Measurements from ENCODE around the gene C4orf50. TPM values are rescaled to one million over a fixed set of nuclear protein-coding genes. Genes with fewer than 3 reads are reported as not detected.
A peak's percentile ranks its signal among the peaks of the same experiment; 100 is the strongest.

Gene C4orf50
- total RNA-seq, 2 experiments from 2014 or later: 0.05 TPM

DNA sequence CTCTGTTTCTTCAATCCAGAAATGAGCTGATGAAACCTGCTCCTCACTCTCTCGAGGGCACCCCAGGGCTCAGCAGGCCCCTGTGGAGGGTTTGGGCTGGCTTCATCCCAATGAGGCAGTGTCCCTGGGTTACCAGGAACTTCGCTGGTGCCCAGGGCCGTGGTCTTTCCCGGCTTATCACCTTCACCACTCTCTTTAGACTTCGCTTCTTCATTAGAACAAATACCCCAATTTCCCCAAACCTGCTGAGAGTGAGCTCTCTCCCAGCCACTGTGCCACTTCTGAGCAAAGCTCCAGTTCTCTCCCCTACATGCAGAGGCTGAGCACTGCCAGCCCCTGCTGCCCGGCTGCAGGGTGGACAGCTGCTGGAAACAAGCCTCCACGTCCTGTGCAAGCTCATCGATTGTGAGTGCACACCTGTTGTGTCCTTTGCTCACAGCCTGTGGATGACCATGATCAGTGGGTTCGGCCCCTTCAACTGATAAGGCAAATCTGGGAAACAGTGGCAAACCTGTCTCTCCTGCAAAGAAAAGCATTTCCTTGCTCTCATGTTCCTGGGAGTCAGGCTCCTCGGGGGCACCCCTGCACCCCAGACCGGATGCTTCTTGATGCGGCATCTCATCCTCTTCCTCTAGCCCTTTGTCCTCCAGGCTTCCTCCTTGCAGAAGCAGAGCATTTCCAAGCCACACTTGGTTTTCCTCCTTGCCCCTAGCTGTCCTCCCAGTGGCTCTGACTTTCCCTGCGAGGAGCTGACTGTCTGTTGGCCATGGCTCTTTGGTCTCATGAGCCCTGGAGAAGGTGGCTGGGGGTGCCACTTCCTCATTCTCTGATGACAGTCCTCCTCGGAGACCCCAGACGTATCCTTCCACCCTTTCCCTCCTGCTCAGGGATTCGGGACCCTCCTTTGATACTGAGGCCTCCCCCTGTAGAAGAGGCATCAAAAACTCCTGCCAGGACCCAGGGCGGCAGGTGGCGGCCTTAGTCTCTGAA is 28.7 kb downstream of the C4orf50 start:
- CTCF ChIA-PET: interaction anchor here (0.8 kb wide), 1 partner anchor 30 kb away, joined by 3 read pairs; no protein-coding TSS in a partner anchor
- intact Hi-C loops (cut with DNase I, micrococcal nuclease): loop anchor here in 1 of 2 experiments (10.0 kb wide), 1 partner anchor 265 kb away; no protein-coding TSS in a partner anchor
- Mint-ChIP-seq H3K9me3 (ENCODE audit: low read depth) (peaks cover 6% of the 10 kb centered on the region), H3K27ac (no peak overlapping the region), H3K27me3 (peaks cover 2% of the 10 kb centered on the region), H3K4me3 (no peak overlapping the region), H3K4me1 (no peaks in the 10 kb centered on the region), H3K36me3 (ENCODE audit: low read depth) (no peaks in the 10 kb centered on the region)
- DNase-seq (no peak), ATAC-seq (no peak)
- POLR2A ChIA-PET: no interaction called here

GRCh38 chr4:5988086-5988845 is 30.0 kb downstream of the C4orf50 start:
- CTCF ChIA-PET: interaction anchor here (0.8 kb wide), 2 partner anchors 10 to 32 kb away, joined by 3 to 6 read pairs; no protein-coding TSS in a partner anchor
- ATAC-seq: no peak

DNA sequence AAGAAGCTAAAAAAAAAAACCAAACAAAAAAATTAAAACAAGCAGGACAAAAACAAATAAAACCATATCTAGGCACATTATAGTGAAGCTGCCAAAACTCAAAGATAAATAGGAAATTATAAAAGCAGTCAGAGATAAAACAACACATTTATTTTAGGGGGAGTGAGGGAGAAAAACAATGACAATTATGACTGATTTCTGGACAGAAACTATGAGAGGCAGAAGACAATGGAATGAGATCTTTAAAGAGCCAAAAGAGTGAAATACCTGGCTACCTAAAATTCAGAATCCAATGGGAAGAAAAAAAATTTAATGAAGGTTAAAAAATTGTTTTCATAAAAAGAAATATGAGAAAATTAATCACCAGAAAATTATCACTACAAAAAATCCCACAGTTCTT is 33.4 kb downstream of the C4orf50 start:
- H3K27ac Mint-ChIP-seq: no peak overlapping the region
- H3K4me1 Mint-ChIP-seq: no peaks in the 10 kb centered on the region
- H3K4me3 Mint-ChIP-seq: no peak overlapping the region
- DNase-seq: no peak
- peaks cover 20% of the 10 kb centered on the region for H3K27me3 Mint-ChIP-seq
- H3K9me3 Mint-ChIP-seq (ENCODE audit: low read depth): peaks cover 20% of the 10 kb centered on the region
- no peaks in the 10 kb centered on the region for H3K36me3 Mint-ChIP-seq (ENCODE audit: low read depth)
- ChIA-PET POLR2A (no interaction called here), CTCF (interaction anchor here (1.0 to 3.7 kb wide), 2 partner anchors 13 to 172 kb away, joined by 3 to 14 read pairs; no protein-coding TSS in a partner anchor)
- ATAC-seq: no peak
- intact Hi-C loops (cut with DNase I, micrococcal nuclease): no loop called here

More at GRCh38 chr4:5988086-5988845, 30.0 kb downstream of the C4orf50 start:
- Mint-ChIP-seq H3K4me1 (no peaks in the 10 kb centered on the region), H3K4me3 (no peak overlapping the region), H3K27me3 (peaks cover 5% of the 10 kb centered on the region), H3K9me3 (ENCODE audit: low read depth) (peaks cover 17% of the 10 kb centered on the region), H3K27ac (no peak overlapping the region), H3K36me3 (ENCODE audit: low read depth) (no peaks in the 10 kb centered on the region)
- intact Hi-C loops (cut with DNase I, micrococcal nuclease): no loop called here
- POLR2A ChIA-PET: no interaction called here
- DNase-seq: no peak

- intact Hi-C loops (cut with DNase I, micrococcal nuclease): no loop called here
- Mint-ChIP-seq H3K4me3 (no peak overlapping the region), H3K36me3 (ENCODE audit: low read depth) (no peaks in the 10 kb centered on the region), H3K27ac (no peak overlapping the region), H3K4me1 (no peaks in the 10 kb centered on the region), H3K9me3 (ENCODE audit: low read depth) (peaks cover 20% of the 10 kb centered on the region), H3K27me3 (peaks cover 23% of the 10 kb centered on the region)
- ATAC-seq (no peak), DNase-seq (no peak)
- CTCF ChIA-PET: interaction anchor here (0.8 kb wide), 1 partner anchor 208 kb away, joined by 3 read pairs; no protein-coding TSS in a partner anchor
- POLR2A ChIA-PET: no interaction called here
These were observed 35.9 kb downstream of the C4orf50 start for GRCh38 chr4:5982156-5982973.

DNA sequence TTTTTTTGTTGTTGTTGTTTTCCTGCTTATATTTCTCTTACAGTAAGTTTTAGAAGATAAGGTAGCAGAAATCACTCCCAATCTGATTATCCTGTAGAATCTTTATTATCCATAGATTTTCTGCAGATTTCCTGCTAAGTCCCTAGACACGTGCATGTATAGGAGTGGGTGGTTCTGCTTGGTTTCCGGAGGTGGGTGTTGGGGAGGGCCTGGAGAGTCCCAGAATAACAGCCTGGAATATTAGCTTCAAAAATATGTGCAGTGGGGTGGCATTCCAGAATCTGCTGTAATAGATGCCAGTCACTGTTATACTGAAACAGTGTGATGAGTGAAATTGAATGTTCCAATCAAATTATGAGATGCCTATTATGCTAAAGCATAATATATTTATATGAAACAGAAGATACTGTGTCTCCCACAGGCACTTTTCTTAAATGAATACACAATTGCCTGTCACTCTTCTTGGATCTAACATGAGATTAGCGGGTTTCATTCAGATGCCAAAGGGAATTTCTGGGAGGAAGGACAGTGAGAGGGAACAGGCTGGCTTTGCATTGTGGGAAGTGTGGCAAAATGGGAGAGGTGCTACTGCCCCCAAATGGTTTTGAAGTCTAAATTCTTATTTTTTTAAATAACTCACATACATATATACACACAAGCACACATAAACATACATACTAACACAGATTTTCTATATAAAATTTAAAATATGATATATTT is 37.6 kb downstream of the C4orf50 start:
- Mint-ChIP-seq H3K4me3 (no peak overlapping the region), H3K4me1 (no peaks in the 10 kb centered on the region), H3K36me3 (ENCODE audit: low read depth) (no peaks in the 10 kb centered on the region), H3K9me3 (ENCODE audit: low read depth) (peaks cover 20% of the 10 kb centered on the region), H3K27me3 (peaks cover 23% of the 10 kb centered on the region), H3K27ac (no peak overlapping the region)
- CTCF ChIA-PET: interaction anchor here (0.9 kb wide), 1 partner anchor 270 kb away, joined by 3 read pairs; no protein-coding TSS in a partner anchor
- no peak for DNase-seq
- no peak for ATAC-seq
- intact Hi-C loops (cut with DNase I, micrococcal nuclease): no loop called here
- POLR2A ChIA-PET: no interaction called here

DNA sequence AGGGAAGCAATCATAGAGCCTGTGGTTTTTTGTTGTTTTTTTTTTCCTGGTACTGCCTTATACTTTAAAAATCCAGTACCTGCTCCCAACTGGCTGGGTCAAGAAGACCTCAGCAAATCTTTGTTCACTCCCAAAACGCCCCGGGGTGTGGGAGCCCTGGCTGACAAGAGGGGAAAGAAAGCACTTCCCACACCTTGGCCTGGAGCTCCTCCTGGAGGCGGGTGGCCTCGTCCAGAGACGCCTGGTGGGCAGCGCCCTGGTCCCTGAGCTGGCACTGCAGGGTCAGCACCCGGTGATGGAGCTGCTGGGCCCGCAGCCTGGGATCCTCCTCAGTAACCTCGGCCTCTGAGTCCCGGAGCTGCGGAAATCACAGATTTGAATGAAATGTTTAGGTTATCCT is 38.2 kb downstream of the C4orf50 start:
- no peak overlapping the region for H3K4me3 Mint-ChIP-seq
- H3K4me1 Mint-ChIP-seq: no peaks in the 10 kb centered on the region
- H3K27ac Mint-ChIP-seq: no peak overlapping the region
- intact Hi-C loops (cut with DNase I, micrococcal nuclease): no loop called here
- H3K36me3 Mint-ChIP-seq (ENCODE audit: low read depth): no peaks in the 10 kb centered on the region
- no peak for ATAC-seq
- peak; percentile 29 for DNase-seq
- POLR2A ChIA-PET: no interaction called here
- CTCF ChIA-PET: interaction anchor here (0.9 kb wide), 1 partner anchor 271 kb away, joined by 3 read pairs; no protein-coding TSS in a partner anchor
- peaks cover 19% of the 10 kb centered on the region for H3K9me3 Mint-ChIP-seq (ENCODE audit: low read depth)
- peaks cover 23% of the 10 kb centered on the region for H3K27me3 Mint-ChIP-seq

DNA sequence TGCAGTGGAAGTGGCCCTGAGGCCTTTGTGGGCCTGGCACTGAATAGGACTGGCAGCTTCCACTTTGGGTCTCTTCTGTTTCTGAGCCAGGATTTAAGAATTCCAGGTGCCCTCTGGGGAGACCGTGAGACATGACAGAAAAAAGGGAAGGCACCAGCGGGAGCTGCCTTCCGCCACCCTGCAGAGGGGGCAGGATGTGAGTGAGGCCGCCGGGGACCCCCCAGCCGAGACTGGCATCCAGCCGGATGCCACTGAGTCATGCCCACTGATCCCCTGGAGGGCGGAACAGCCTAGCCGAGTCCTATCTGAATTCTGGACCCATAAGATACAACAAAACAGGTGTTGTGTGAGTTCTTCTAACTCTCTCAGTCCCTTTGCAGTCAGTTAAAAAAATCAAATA is 41.3 kb downstream of the C4orf50 start:
- CTCF ChIA-PET: no interaction called here
- Mint-ChIP-seq H3K27me3 (peaks cover 9% of the 10 kb centered on the region), H3K36me3 (ENCODE audit: low read depth) (no peaks in the 10 kb centered on the region)

GRCh38 chr4:5976431-5976830 is 41.8 kb downstream of the C4orf50 start:
- H3K27ac Mint-ChIP-seq: no peak overlapping the region
- CTCF ChIA-PET: no interaction called here
- POLR2A ChIA-PET: no interaction called here

More for the DNA sequence above, 41.3 kb downstream of the C4orf50 start:
- Mint-ChIP-seq H3K4me3 (no peak overlapping the region), H3K4me1 (no peaks in the 10 kb centered on the region), H3K27ac (no peak overlapping the region), H3K9me3 (ENCODE audit: low read depth) (no peaks in the 10 kb centered on the region)
- DNase-seq: no peak
- intact Hi-C loops (cut with DNase I, micrococcal nuclease): no loop called here
- ATAC-seq: no peak
- POLR2A ChIA-PET: no interaction called here

GRCh38 chr4:5974321-5974720 is 43.9 kb downstream of the C4orf50 start:
- intact Hi-C loops (cut with DNase I, micrococcal nuclease): no loop called here
- H3K9me3 Mint-ChIP-seq (ENCODE audit: low read depth): no peaks in the 10 kb centered on the region
- no peaks in the 10 kb centered on the region for H3K36me3 Mint-ChIP-seq (ENCODE audit: low read depth)
- no peak overlapping the region for H3K4me3 Mint-ChIP-seq
- ATAC-seq: no peak
- no peak for DNase-seq
- H3K27ac Mint-ChIP-seq: no peak overlapping the region
- POLR2A ChIA-PET: no interaction called here
- H3K27me3 Mint-ChIP-seq: peaks cover 7% of the 10 kb centered on the region
- H3K4me1 Mint-ChIP-seq: no peaks in the 10 kb centered on the region
- CTCF ChIA-PET: no interaction called here

More at GRCh38 chr4:5976431-5976830, 41.8 kb downstream of the C4orf50 start:
- intact Hi-C loops (cut with DNase I, micrococcal nuclease): no loop called here
- H3K4me3 Mint-ChIP-seq: no peak overlapping the region
- H3K27me3 Mint-ChIP-seq: peaks cover 10% of the 10 kb centered on the region
- no peaks in the 10 kb centered on the region for H3K36me3 Mint-ChIP-seq (ENCODE audit: low read depth)
- no peak for DNase-seq
- no peak for ATAC-seq
- no peaks in the 10 kb centered on the region for H3K4me1 Mint-ChIP-seq
- H3K9me3 Mint-ChIP-seq (ENCODE audit: low read depth): no peaks in the 10 kb centered on the region

DNA sequence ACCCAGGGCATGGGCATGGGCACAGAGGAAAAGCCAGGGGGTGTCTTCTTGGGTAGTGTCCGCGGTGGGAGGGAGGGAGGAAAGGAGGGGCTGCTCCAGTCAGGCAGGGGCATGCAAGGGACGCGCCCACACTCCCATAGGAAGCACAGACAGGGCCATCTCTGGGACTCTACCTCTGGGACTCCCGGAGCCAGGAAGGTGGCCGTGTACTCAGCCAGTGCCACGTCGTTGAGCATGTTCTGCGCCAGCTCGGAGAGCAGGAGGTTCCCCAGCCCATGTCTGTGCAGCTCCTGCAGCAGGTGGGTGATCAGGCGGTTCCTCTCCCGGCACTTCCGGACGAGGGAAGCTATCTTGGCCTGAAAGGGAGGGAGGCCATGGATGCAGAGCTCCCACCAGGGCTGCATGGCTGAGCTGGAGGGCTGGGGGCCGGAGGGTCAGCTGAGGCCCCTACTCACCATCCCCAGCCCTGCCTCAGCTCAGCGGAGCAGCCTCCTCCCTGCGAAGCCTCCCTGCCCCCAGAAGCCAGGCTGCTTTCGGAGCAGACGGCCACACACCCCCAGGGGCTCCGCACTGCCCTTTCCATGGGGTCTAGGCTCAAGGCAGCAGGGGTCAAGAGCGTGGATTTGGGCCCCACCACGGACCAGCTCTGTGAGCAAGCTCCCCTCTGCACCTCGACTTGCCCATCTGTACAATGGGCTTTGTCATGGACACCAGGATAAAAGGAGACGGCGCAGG is 44.6 kb downstream of the C4orf50 start:
- Mint-ChIP-seq H3K4me3 (no peak overlapping the region), H3K27ac (no peak overlapping the region), H3K9me3 (ENCODE audit: low read depth) (no peaks in the 10 kb centered on the region), H3K27me3 (peaks cover 5% of the 10 kb centered on the region), H3K36me3 (ENCODE audit: low read depth) (no peaks in the 10 kb centered on the region), H3K4me1 (no peaks in the 10 kb centered on the region)
- ATAC-seq (no peak), DNase-seq (no peak)
- ChIA-PET CTCF (no interaction called here), POLR2A (no interaction called here)
- intact Hi-C loops (cut with DNase I, micrococcal nuclease): no loop called here
